PC-3 (cell line): ENCODE results near the gene CHIT1.

Source experiments
- CTCF ChIP-seq: fragments of 300-600 bp; sonication (generic); conservative IDR thresholded peaks from 2 replicates; pipeline ENCODE4 v1.5.1; 2017; ENCODE audit warnings: antibody characterized with exemption, low read depth, mild to moderate bottlenecking, low read length
- EZH2 ChIP-seq: fragments of 300-600 bp; sonication (generic); IDR thresholded peaks from one replicate; pipeline ENCODE4 v1.6.1; 2017; ENCODE audit warnings: antibody characterized with exemption, mild to moderate bottlenecking, low read length; ENCODE audit not compliant: unreplicated experiment
- EZH2phosphoT487 ChIP-seq: fragments of 300-600 bp; sonication (generic); IDR thresholded peaks from 2 replicates; pipeline ENCODE4 v1.6.1; 2018; ENCODE audit warnings: mild to moderate bottlenecking, antibody characterized with exemption, low read length, borderline replicate concordance

GRCh38 chr1:203207751-203208150 is 21.7 kb downstream of the CHIT1 start:
- TF ChIP-seq CTCF = no peak
- no peak for TF ChIP-seq EZH2phosphoT487
- TF ChIP-seq EZH2 = no peak
